ENCODE results near the gene COL6A3. TPM values are rescaled to one million over a fixed set of nuclear protein-coding genes. Genes with fewer than 3 reads are reported as not detected.

The COL6A3 gene
- total RNA-seq, 1 donor from 2014 or later: 0.02 TPM

GRCh38 chr2:237298151-237299118 is 115.5 kb downstream of the COL6A3 start:
- no peak for DNase-seq
- Mint-ChIP-seq H3K27ac (no peak overlapping the region), H3K36me3 (ENCODE audit: low read depth) (no peaks in the 10 kb centered on the region), H3K4me3 (no peak overlapping the region), H3K27me3 (peaks cover 3% of the 10 kb centered on the region), H3K9me3 (peaks cover 9% of the 10 kb centered on the region), H3K4me1 (no peaks in the 10 kb centered on the region)
- ChIA-PET CTCF (no interaction called here), POLR2A (no interaction called here)
- TF ChIP-seq CTCF (IDR thresholded peaks at IDR 0.05): no peak
- intact Hi-C loops (cut with micrococcal nuclease): no loop called here
- no peak for ATAC-seq (ENCODE audit: low read depth)

- Mint-ChIP-seq H3K4me1 (no peaks in the 10 kb centered on the region), H3K27ac (no peak overlapping the region), H3K36me3 (ENCODE audit: low read depth) (no peaks in the 10 kb centered on the region), H3K9me3 (peaks cover 7% of the 10 kb centered on the region), H3K27me3 (peaks cover 3% of the 10 kb centered on the region), H3K4me3 (no peak overlapping the region)
- DNase-seq: no peak
- ChIA-PET CTCF (no interaction called here), POLR2A (no interaction called here)
- intact Hi-C loops (cut with micrococcal nuclease): no loop called here
- no peak for TF ChIP-seq CTCF (IDR thresholded peaks at IDR 0.05)
- ATAC-seq (ENCODE audit: low read depth): no peak
Observed at GRCh38 chr2:237297421-237298150, 116.4 kb downstream of the COL6A3 start.

- Mint-ChIP-seq H3K27me3 (peaks cover 4% of the 10 kb centered on the region), H3K4me1 (no peaks in the 10 kb centered on the region), H3K36me3 (ENCODE audit: low read depth) (no peaks in the 10 kb centered on the region), H3K9me3 (peaks cover 4% of the 10 kb centered on the region), H3K4me3 (no peak overlapping the region), H3K27ac (no peak overlapping the region)
- no peak for ATAC-seq (ENCODE audit: low read depth)
- TF ChIP-seq CTCF (IDR thresholded peaks at IDR 0.05): no peak
- DNase-seq: no peak
- ChIA-PET CTCF (no interaction called here), POLR2A (no interaction called here)
- intact Hi-C loops (cut with micrococcal nuclease): no loop called here
Observed at GRCh38 chr2:237296756-237297155, 117.2 kb downstream of the COL6A3 start.

DNA sequence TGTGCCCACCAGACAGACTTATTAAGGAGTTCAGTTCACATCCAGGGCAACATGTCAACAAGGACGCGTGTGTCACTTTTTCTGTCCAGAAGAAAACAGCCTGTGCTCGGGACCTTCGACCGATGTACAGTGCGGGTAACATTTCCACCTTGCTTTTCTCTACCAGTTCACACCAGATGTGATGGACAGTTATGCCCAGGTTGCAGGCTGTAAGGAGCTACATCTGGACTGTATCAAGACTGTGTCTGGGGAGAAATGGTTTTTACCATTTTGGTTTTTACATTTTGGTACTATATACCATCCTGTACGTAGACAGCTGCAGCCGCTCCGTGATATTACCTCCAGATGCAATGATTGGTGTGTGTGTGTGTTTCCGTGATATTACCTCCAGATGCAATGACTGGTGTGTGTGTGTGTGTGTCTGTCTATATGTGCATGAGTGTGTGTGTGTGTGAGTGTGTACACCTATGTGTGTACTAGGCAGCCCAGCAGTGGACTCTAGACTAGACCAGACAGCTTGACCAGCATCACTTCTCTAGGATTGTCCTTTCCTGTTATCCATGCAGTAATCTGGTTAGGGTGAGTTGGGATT is 118.0 kb downstream of the COL6A3 start:
- H3K27ac Mint-ChIP-seq: no peak overlapping the region
- H3K4me1 Mint-ChIP-seq: no peaks in the 10 kb centered on the region
- intact Hi-C loops (cut with micrococcal nuclease): no loop called here
- ATAC-seq (ENCODE audit: low read depth) (no peak), DNase-seq (no peak)
- H3K36me3 Mint-ChIP-seq (ENCODE audit: low read depth): no peaks in the 10 kb centered on the region
- H3K9me3 Mint-ChIP-seq: peaks cover 4% of the 10 kb centered on the region
- H3K27me3 Mint-ChIP-seq: peaks cover 8% of the 10 kb centered on the region
- ChIA-PET POLR2A (no interaction called here), CTCF (no interaction called here)
- TF ChIP-seq CTCF (IDR thresholded peaks at IDR 0.05): no peak
- H3K4me3 Mint-ChIP-seq: no peak overlapping the region

- H3K27me3 Mint-ChIP-seq: peaks cover 11% of the 10 kb centered on the region
- intact Hi-C loops (cut with micrococcal nuclease): no loop called here
- no peak overlapping the region for H3K27ac Mint-ChIP-seq
- POLR2A ChIA-PET: no interaction called here
- no peak for DNase-seq
- no peak for ATAC-seq (ENCODE audit: low read depth)
- CTCF ChIA-PET: no interaction called here
- peaks cover 4% of the 10 kb centered on the region for H3K9me3 Mint-ChIP-seq
- no peak overlapping the region for H3K4me3 Mint-ChIP-seq
- H3K4me1 Mint-ChIP-seq: no peaks in the 10 kb centered on the region
- H3K36me3 Mint-ChIP-seq (ENCODE audit: low read depth): no peaks in the 10 kb centered on the region
- TF ChIP-seq CTCF (IDR thresholded peaks at IDR 0.05): no peak
Observed at GRCh38 chr2:237294460-237294859, 119.5 kb downstream of the COL6A3 start.
